ENCODE data around the gene MAP4.

The MAP4 gene

GRCh38 chr3:47910233-47910632 is 106.0 kb downstream of the MAP4 start:
- Histone ChIP-seq H3K4me1 (ENCODE audit: control insufficient read depth in 1 of 2, insufficient read depth in 2 of 2, low read length in 2 of 2) (no peaks in the 10 kb centered on the region), H3K4me3 (ENCODE audit: low read depth in 1 of 2, low read length in 2 of 2) (no peak overlapping the region), H3K27ac (ENCODE audit: low read length) (no peak overlapping the region), H3K9me3 (ENCODE audit: control insufficient read depth in 1 of 2, low read length in 2 of 2) (no peaks in the 10 kb centered on the region), H3K36me3 (ENCODE audit: control insufficient read depth in 1 of 2, insufficient read depth in 2 of 2, low read length in 2 of 2) (peaks cover 27 to 41% of the 10 kb centered on the region in 2 donors), H3K27me3 (ENCODE audit: low read depth, low read length) (no peaks in the 10 kb centered on the region)

- no peaks in the 10 kb centered on the region for H3K27me3 ChIP-seq (ENCODE audit: low read depth, low read length)
- H3K9me3 ChIP-seq (ENCODE audit: control insufficient read depth in 1 of 2, low read length in 2 of 2): no peaks in the 10 kb centered on the region
- no peak overlapping the region for H3K27ac ChIP-seq (ENCODE audit: low read length)
- no peaks in the 10 kb centered on the region for H3K4me1 ChIP-seq (ENCODE audit: control insufficient read depth in 1 of 2, insufficient read depth in 2 of 2, low read length in 2 of 2)
- H3K4me3 ChIP-seq (ENCODE audit: low read depth in 1 of 2, low read length in 2 of 2): no peak overlapping the region
- peaks cover 24 to 36% of the 10 kb centered on the region in 2 donors for H3K36me3 ChIP-seq (ENCODE audit: control insufficient read depth in 1 of 2, insufficient read depth in 2 of 2, low read length in 2 of 2)
These were observed 106.6 kb downstream of the MAP4 start for GRCh38 chr3:47909607-47910006.

GRCh38 chr3:47908744-47909143 is 107.5 kb downstream of the MAP4 start:
- Histone ChIP-seq H3K27me3 (ENCODE audit: low read depth, low read length) (no peaks in the 10 kb centered on the region), H3K9me3 (ENCODE audit: control insufficient read depth in 1 of 2, low read length in 2 of 2) (no peaks in the 10 kb centered on the region), H3K36me3 (ENCODE audit: control insufficient read depth in 1 of 2, insufficient read depth in 2 of 2, low read length in 2 of 2) (peaks cover 20 to 30% of the 10 kb centered on the region in 2 donors), H3K27ac (ENCODE audit: low read length) (no peak overlapping the region), H3K4me3 (ENCODE audit: low read depth in 1 of 2, low read length in 2 of 2) (no peak overlapping the region), H3K4me1 (ENCODE audit: control insufficient read depth in 1 of 2, insufficient read depth in 2 of 2, low read length in 2 of 2) (no peaks in the 10 kb centered on the region)

- Histone ChIP-seq H3K9me3 (ENCODE audit: control insufficient read depth in 1 of 2, low read length in 2 of 2) (no peaks in the 10 kb centered on the region), H3K36me3 (ENCODE audit: control insufficient read depth in 1 of 2, insufficient read depth in 2 of 2, low read length in 2 of 2) (peaks cover 15 to 32% of the 10 kb centered on the region in 2 donors), H3K27ac (ENCODE audit: low read length) (no peak overlapping the region), H3K4me1 (ENCODE audit: control insufficient read depth in 1 of 2, insufficient read depth in 2 of 2, low read length in 2 of 2) (no peaks in the 10 kb centered on the region), H3K27me3 (ENCODE audit: low read depth, low read length) (no peaks in the 10 kb centered on the region), H3K4me3 (ENCODE audit: low read depth in 1 of 2, low read length in 2 of 2) (no peak overlapping the region)
These were observed 108.4 kb downstream of the MAP4 start for GRCh38 chr3:47907784-47908183.

GRCh38 chr3:47902746-47903145 is 113.5 kb downstream of the MAP4 start:
- Histone ChIP-seq H3K27me3 (ENCODE audit: low read depth, low read length) (no peaks in the 10 kb centered on the region), H3K9me3 (ENCODE audit: control insufficient read depth in 1 of 2, low read length in 2 of 2) (no peaks in the 10 kb centered on the region), H3K4me3 (ENCODE audit: low read depth in 1 of 2, low read length in 2 of 2) (no peak overlapping the region), H3K4me1 (ENCODE audit: control insufficient read depth in 1 of 2, insufficient read depth in 2 of 2, low read length in 2 of 2) (peaks cover 0 to 21% of the 10 kb centered on the region in 2 donors), H3K36me3 (ENCODE audit: control insufficient read depth in 1 of 2, insufficient read depth in 2 of 2, low read length in 2 of 2) (peaks cover 3 to 15% of the 10 kb centered on the region in 2 donors), H3K27ac (ENCODE audit: low read length) (no peak overlapping the region)

GRCh38 chr3:47901280-47901833 is 114.9 kb downstream of the MAP4 start:
- Histone ChIP-seq H3K4me1 (ENCODE audit: control insufficient read depth in 1 of 2, insufficient read depth in 2 of 2, low read length in 2 of 2) (peaks cover 0 to 21% of the 10 kb centered on the region in 2 donors), H3K27ac (ENCODE audit: low read length) (no peak overlapping the region), H3K36me3 (ENCODE audit: control insufficient read depth in 1 of 2, insufficient read depth in 2 of 2, low read length in 2 of 2) (peaks cover 3 to 11% of the 10 kb centered on the region in 2 donors)

GRCh38 chr3:47899495-47900108 is 116.6 kb downstream of the MAP4 start:
- no peak overlapping the region for H3K27ac ChIP-seq (ENCODE audit: low read length)
- peaks cover 3% of the 10 kb centered on the region in 2 donors for H3K36me3 ChIP-seq (ENCODE audit: control insufficient read depth in 1 of 2, insufficient read depth in 2 of 2, low read length in 2 of 2)

More at GRCh38 chr3:47901280-47901833, 114.9 kb downstream of the MAP4 start:
- Histone ChIP-seq H3K4me3 (ENCODE audit: low read depth in 1 of 2, low read length in 2 of 2) (no peak overlapping the region), H3K9me3 (ENCODE audit: control insufficient read depth in 1 of 2, low read length in 2 of 2) (no peaks in the 10 kb centered on the region), H3K27me3 (ENCODE audit: low read depth, low read length) (no peaks in the 10 kb centered on the region)

GRCh38 chr3:47897954-47898353 is 118.3 kb downstream of the MAP4 start:
- Histone ChIP-seq H3K27ac (ENCODE audit: low read length) (no peak overlapping the region), H3K4me1 (ENCODE audit: control insufficient read depth in 1 of 2, insufficient read depth in 2 of 2, low read length in 2 of 2) (peaks cover 0 to 21% of the 10 kb centered on the region in 2 donors), H3K9me3 (ENCODE audit: control insufficient read depth in 1 of 2, low read length in 2 of 2) (no peaks in the 10 kb centered on the region), H3K4me3 (ENCODE audit: low read depth in 1 of 2, low read length in 2 of 2) (no peak overlapping the region), H3K36me3 (ENCODE audit: control insufficient read depth in 1 of 2, insufficient read depth in 2 of 2, low read length in 2 of 2) (peaks cover 3% of the 10 kb centered on the region in 2 donors), H3K27me3 (ENCODE audit: low read depth, low read length) (no peaks in the 10 kb centered on the region)

More at GRCh38 chr3:47899495-47900108, 116.6 kb downstream of the MAP4 start:
- no peaks in the 10 kb centered on the region for H3K9me3 ChIP-seq (ENCODE audit: control insufficient read depth in 1 of 2, low read length in 2 of 2)
- H3K27me3 ChIP-seq (ENCODE audit: low read depth, low read length): no peaks in the 10 kb centered on the region
- no peak overlapping the region for H3K4me3 ChIP-seq (ENCODE audit: low read depth in 1 of 2, low read length in 2 of 2)
- H3K4me1 ChIP-seq (ENCODE audit: control insufficient read depth in 1 of 2, insufficient read depth in 2 of 2, low read length in 2 of 2): peaks cover 0 to 21% of the 10 kb centered on the region in 2 donors

- Histone ChIP-seq H3K4me3 (ENCODE audit: low read depth in 1 of 2, low read length in 2 of 2) (no peak overlapping the region), H3K27ac (ENCODE audit: low read length) (no peak overlapping the region), H3K4me1 (ENCODE audit: control insufficient read depth in 1 of 2, insufficient read depth in 2 of 2, low read length in 2 of 2) (peaks cover 3 to 21% of the 10 kb centered on the region in 2 donors), H3K27me3 (ENCODE audit: low read depth, low read length) (no peaks in the 10 kb centered on the region), H3K36me3 (ENCODE audit: control insufficient read depth in 1 of 2, insufficient read depth in 2 of 2, low read length in 2 of 2) (peaks cover 0 to 7% of the 10 kb centered on the region in 2 donors), H3K9me3 (ENCODE audit: control insufficient read depth in 1 of 2, low read length in 2 of 2) (no peaks in the 10 kb centered on the region)
These were observed 119.5 kb downstream of the MAP4 start for GRCh38 chr3:47896736-47897135.

- Histone ChIP-seq H3K27ac (ENCODE audit: low read length) (no peak overlapping the region), H3K4me3 (ENCODE audit: low read depth in 1 of 2, low read length in 2 of 2) (no peak overlapping the region), H3K4me1 (ENCODE audit: control insufficient read depth in 1 of 2, insufficient read depth in 2 of 2, low read length in 2 of 2) (peaks cover 9 to 27% of the 10 kb centered on the region in 2 donors), H3K9me3 (ENCODE audit: control insufficient read depth in 1 of 2, low read length in 2 of 2) (no peaks in the 10 kb centered on the region), H3K27me3 (ENCODE audit: low read depth, low read length) (no peaks in the 10 kb centered on the region), H3K36me3 (ENCODE audit: control insufficient read depth in 1 of 2, insufficient read depth in 2 of 2, low read length in 2 of 2) (peaks cover 0 to 9% of the 10 kb centered on the region in 2 donors)
These were observed 121.0 kb downstream of the MAP4 start for GRCh38 chr3:47895241-47895640.

- Histone ChIP-seq H3K9me3 (ENCODE audit: control insufficient read depth in 1 of 2, low read length in 2 of 2) (no peaks in the 10 kb centered on the region), H3K27ac (ENCODE audit: low read length) (no peak overlapping the region), H3K36me3 (ENCODE audit: control insufficient read depth in 1 of 2, insufficient read depth in 2 of 2, low read length in 2 of 2) (peaks cover 5 to 9% of the 10 kb centered on the region in 2 donors), H3K4me1 (ENCODE audit: control insufficient read depth in 1 of 2, insufficient read depth in 2 of 2, low read length in 2 of 2) (peaks cover 9 to 30% of the 10 kb centered on the region in 2 donors), H3K4me3 (ENCODE audit: low read depth in 1 of 2, low read length in 2 of 2) (no peak overlapping the region), H3K27me3 (ENCODE audit: low read depth, low read length) (no peaks in the 10 kb centered on the region)
These were observed 123.8 kb downstream of the MAP4 start for GRCh38 chr3:47892286-47893040.

Data from muscle layer of duodenum (tissue), 2 donors.